Ammon's horn (tissue), 1 donor: Measurements from ENCODE around the gene HMGCL.
"Not testable (repeated sequence)": the region's sequence is repeated elsewhere in the genome, so short reads cannot be mapped to it uniquely, and the experiment has no call there.

ENCODE experiments used
- DNase-seq: peaks from one replicate; pipeline ENCODE4 v3.0.0-alpha.2; 2016; ENCODE audit warnings: low spot score

Gene HMGCL

DNA sequence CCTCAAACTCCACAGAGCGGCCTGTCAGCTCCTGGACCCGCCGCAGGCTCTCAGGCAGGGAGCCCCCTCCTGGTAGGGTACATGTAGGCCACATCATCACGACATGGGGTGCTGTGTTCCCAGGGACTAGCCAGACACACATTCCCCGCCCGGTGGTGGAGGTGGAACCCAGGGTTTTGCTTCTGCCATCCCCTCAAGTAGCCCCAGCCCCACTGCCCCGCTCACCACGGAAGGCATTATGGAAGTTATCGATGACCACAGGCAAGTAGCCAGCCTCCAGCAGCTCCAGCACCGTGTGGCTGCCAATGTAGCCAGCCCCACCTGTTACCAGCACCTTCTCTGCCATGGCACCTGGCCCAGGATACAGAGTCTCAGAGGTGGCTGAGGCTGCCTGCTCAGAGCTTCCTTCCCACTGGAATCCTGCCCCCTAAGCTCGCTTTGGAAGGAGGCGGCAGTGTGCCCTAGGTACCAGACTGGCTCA lies 26.5 kb downstream of the HMGCL start:
- no peak for DNase-seq

GRCh38 chr1:23797478-23798448 lies 27.5 kb downstream of the HMGCL start:
- no peak for DNase-seq

GRCh38 chr1:23796466-23797271 lies 28.6 kb downstream of the HMGCL start:
- no peak for DNase-seq

DNA sequence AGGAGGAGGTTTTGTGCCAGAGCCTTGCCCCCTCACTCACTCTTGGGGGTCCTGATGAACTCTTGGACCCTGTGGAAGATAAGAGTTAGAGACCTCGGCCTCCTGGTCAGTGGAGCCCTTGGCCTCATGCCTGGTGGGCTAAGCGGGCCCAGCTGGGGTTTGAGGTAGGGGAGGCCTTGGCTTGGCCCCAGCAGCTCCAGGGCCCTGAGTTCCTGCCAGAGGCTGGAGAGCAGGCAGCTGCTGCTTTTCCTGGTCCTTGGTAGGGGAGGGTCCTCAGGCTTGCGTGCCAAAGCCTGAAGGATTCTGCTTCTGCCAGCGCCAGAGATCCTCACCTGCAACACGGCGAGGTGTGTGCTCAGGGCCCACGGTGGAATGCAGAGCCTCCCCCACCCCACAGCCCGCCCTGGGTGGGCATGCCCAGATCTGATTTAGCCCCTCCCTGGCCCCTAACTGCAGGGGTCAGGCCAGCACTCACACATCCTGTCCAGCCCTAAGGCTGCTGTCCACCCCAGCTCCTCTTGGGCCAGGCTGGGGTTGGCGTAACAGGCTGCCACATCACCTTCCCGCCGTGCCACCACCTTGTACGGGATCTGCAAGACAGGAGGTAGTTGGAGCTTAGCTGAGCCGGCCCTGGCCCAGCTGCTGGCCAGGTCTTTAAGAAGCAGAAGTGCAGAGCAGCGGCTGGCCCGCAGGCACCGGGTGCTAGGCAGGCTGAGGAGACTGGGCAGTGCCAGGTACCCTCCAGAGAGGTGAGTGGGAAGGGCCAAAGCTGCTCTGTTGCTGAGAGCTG lies 29.4 kb downstream of the HMGCL start:
- DNase-seq, result no peak

DNA sequence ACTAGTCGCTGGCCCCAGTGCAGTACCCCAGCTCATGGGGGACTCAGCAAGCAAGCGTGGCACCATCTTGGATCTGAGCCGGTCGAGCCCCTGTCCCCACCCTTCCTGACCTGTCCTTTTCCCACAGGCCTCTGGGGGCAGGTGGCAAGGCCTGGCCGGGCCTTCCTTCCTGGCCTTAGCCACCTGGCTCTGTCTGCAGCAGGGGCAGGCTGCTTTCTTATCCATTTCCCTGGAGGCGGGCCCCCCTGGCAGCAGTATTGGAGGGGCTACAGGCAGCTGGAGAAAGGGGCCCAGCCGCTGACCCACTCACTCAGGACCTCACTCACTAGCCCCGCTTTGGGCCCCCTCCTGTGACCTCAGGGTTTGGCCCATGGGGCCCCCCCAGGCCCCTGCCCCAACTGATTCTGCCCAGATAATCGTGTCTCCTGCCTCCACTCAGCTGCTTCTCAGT lies 30.5 kb downstream of the HMGCL start:
- not testable (repeated sequence) for DNase-seq

GRCh38 chr1:23793861-23794731 lies 31.1 kb downstream of the HMGCL start:
- no peak for DNase-seq

DNA sequence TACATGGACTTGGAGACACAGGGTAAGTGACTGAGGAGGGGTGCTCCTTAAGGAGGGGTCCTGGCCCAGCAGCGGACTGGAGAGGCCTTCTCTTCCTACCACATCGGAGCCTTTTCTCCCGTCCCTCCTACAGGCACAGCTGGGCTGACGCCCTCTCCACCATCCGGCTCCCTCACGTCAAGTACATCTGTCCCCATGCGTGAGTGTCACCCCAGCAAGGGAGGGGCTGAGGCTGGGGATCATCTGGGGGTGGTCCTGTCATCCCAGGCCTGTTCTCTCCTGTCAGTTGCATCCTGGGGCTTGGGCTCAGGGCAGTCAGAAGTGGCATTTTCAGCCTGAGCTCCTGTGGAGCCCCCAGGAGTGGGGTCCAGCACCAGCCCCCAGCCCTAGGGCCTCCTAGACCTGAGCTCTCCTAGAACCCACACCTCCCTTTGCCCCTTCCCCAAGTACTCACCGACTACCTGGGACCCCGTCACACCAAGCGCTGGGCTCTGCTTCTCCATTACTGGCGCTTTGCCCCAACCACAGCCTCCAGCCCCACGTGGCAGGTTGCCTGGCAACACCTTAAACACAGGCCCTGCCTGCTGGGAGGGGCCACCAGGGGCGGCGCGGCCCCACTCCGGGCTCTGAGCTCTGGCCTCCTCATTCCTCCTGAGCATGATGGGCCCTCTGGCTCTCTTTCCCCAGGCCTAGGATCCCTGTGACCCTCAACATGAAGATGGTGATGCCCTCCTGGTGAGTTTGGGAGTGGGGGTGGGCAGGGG lies 32.0 kb downstream of the HMGCL start:
- DNase-seq, result peak; percentile 75

DNA sequence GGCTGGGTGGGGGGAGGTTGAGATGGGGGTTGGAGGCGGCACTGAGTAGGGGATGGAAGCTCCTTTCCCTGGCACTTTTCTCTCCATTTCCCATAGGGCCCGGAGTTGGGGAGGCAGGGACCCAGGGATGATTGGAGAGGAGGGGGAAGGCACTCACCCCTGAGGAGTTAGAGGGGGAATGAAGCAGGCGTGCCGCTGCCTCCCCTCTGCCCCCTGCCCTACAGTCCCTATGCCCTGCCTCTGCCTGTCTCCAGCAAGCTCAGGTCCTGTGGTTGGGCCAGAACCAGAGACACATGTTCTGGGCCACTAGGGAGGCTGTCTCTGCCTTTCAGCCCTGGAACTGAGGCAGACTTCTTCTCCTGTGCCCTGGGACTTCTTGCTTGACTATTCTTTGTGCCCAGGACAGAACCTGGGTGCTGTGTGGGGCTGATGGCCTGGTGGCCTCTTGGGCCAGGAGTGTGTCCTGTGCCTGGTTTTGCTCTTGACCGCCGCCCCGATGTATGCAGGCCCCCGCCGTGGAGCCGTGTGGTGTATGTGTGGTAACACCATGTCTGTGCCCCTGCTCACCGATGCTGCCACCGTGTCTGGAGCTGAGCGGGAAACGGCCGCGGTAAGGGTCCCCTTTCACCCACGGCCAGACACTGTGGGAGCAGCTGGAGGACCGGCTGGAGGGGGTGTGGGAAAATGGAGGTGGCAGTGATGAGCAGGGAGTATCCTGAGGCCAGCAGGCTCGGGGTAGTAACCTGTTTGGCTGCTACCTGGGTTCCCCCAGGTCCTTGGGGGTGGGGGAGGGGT lies 32.9 kb downstream of the HMGCL start:
- no peak for DNase-seq

- DNase-seq, result no peak
Measured at GRCh38 chr1:23791516-23792047, 33.6 kb downstream of the HMGCL start.

DNA sequence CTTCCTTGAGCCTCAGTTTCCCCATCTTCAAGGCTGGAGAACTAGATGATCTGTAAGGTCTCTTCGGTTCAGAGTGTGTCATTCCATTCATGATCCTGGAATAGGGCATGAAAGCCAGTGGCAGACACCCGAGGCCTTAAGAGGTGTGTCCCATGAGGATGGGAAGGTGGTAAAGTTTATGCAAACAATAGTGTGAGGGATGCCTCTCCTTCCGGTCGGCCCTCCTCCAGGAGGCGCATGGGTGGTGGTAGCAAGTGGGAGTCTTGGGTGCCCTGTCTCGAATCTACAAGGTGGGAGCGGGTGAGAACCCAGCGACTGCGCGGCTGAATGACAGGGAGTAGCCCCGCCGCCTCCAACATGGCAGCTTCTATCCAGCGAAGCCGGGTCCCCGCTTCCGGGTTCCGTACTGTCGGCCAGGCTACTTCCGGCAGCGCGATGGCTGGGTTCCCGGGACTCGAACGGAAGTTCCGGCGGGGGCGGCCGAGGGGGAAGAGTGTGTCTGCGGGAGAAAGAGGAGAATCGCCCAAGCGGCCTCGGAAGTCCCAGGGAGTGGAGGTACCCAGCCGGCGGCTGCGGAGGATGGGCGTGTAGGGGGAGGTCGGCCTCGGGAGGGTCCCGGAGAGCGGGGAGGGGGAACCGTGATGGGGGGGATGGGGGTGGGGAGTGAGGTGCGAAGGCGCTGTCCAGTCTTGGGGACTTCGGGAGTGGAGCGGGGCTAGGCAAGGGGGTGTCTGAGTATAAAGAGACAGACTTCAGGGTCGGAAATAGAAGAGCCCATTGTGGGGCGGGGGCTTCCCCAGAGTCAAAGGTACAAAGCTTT lies 34.3 kb downstream of the HMGCL start, which contains the start of gene LYPLA2:
LYPLA2 (plus strand) TSS at position 450 of the 820 bp plus-strand sequence. CDS start 1,538 bp downstream, outside the sequence.
- DNase-seq, result peak; percentile 95

GRCh38 chr1:23788695-23789094 lies 36.5 kb downstream of the HMGCL start:
- DNase-seq, result no peak

DNA sequence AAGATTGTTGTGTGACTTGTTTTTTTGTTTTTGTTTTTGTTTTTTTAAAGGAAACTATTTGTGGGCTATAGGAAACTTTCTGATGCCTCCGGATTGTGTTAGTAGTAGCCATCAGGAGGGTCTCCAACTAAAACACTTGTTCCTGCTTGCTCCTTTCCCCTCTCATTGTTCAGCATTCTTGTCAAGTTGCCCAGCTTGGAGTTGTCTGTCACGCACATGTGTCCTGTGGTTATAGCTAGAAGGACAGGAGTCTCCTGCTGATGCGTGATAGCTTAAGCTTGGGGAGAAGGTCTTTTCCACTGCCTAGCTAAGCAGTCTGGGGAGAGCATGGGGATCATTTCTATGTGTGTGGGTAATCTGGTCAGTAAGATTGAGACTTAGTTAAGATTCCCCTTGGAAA lies 37.5 kb downstream of the HMGCL start:
- no peak for DNase-seq

DNA sequence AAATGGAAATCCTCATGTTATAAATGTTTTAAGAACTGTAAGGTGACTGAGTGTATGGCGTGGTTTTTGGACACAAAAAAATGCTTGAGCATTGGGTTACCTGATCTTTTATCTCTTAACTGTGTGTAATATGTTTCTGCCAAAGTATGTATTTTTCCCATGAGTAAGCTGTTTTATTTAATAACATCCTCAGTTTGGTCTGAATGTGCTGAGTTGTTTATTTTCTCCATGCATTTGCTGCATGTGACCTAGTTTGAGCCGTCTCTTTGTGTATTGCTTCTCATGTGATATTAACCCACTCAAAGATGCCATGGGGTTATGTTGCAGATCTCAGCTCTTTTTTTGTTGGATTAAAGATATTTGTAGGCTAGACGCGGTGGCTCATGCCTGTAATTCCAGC lies 40.4 kb downstream of the HMGCL start:
- no peak for DNase-seq

GRCh38 chr1:23783141-23783540 lies 42.1 kb downstream of the HMGCL start:
- DNase-seq, result not testable (repeated sequence)

GRCh38 chr1:23779826-23780371 lies 45.3 kb downstream of the HMGCL start:
- no peak for DNase-seq

GRCh38 chr1:23777979-23778814 lies 47.0 kb downstream of the HMGCL start, which contains the start of gene PITHD1:
PITHD1 (plus strand) TSS chr1:23778418; CDS start chr1:23778516, 98 bp downstream.
- peak; percentile 84 for DNase-seq

DNA sequence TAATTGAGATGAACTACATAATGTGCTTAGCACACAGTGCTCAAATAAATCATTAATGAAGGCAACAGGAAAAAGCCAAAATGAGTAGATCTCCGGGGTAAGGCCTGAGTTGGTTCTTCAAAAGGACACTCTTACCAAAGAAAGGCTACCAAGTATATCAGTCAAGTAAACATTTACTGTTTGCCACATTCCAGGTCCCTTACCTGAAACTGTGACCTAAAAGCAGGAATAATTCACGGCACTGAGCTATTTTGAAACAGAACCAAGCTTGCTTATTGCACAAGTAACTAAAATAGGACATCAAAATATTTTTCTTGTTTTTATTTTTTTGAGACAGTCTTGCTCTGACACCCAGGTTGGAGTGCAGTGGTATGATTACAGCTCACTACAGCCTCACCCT lies 49.0 kb downstream of the HMGCL start:
- DNase-seq, result no peak
